GM21515 (cell line): ENCODE results near the gene HECTD3.
"Not testable (repeated sequence)": the region's sequence is repeated elsewhere in the genome, so short reads cannot be mapped to it uniquely, and the experiment has no call there.

Experiments
- ATAC-seq: cut with Tn5 transposase; IDR thresholded peaks from one replicate; pipeline ENCODE4 v1.9.1; 2021; ENCODE audit not compliant: unreplicated experiment

HECTD3 gene

DNA sequence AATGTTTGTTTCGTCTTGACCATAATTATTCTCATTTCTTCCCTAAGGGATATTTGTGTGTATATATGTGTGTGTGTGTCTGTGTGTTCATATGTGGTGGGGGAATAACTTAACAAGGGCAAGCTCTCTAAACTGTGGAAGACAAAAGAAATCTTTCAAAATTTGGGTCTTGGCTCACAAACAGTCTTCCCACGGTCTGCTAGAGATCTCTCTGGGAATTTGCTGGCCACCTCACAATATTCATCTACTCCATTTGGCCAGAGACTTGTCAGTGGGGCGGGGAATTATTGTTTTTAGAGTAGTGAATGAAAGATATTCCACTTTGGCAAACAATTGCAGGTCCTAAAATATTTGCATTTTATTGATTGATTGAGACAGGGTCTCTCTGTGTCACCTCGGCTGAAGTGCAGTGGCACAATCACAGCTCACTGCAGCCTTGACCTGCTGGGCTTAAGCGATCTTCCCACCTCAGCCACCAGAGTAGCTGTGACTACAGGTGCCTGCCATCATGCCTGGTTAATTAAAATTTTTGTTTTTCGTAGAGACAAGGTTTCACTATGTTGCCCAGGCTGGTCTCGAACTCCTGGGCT, 16.7 kb downstream of the HECTD3 start:
- no peak for ATAC-seq

DNA sequence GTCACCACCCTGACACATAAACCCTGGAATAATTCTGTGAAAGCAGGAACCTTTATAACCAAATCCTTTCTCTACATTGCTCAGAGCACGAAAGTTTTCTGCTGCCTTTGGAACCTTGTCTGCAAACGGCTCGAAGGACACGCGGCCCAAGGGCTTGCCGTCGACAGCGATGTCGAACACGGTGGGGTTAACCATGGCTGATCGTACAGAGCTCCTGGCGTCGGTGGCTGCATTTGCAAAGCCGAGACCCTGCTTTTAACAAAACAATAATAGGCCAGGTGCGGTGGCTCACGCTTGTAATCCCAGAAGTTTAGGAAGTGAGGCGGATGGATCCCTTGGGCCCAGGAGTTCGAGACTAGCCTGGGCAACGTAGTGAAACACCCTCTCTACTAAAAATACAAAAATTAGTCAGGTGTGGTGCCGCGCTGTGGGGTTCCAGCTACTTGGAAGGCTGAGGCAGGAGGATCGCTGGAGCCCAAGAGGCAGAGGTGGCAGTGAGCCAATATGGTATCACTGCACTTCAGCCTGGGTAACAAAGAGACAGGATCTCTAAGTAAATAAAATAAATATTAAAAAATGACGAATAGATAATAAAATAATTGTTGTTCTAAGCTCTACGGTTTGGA, 22.5 kb downstream of the HECTD3 start:
- ATAC-seq, result no peak

DNA sequence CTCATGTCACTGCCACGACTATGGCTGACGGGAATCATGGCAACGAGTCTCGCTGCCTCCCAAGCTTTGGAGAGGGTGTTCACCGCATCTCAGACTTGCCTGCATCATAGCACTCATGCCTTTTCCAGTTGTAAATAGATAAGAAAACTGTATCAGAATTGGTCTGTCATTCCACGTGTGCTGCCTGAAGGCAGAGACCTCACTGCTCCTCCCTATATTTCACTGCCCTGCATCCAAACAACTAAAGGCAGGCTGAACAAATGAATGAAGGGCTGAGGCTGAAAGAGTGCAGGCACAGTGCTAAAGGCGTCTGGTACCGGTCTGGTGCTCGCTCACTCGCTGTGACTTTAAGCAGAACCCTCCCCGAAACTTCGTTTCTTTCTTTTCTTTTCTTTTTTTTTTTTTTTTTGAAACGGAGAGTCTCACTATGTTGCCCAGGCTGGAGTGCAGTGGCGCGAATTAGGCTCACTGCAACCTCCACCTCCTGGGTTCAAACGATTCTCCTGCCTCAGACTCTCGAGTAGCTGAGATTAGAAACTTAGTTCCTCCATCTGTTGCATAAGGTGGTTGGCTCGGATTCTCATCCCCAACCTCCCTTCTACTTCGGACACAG, 25.3 kb downstream of the HECTD3 start:
- ATAC-seq, result peak; percentile 43

DNA sequence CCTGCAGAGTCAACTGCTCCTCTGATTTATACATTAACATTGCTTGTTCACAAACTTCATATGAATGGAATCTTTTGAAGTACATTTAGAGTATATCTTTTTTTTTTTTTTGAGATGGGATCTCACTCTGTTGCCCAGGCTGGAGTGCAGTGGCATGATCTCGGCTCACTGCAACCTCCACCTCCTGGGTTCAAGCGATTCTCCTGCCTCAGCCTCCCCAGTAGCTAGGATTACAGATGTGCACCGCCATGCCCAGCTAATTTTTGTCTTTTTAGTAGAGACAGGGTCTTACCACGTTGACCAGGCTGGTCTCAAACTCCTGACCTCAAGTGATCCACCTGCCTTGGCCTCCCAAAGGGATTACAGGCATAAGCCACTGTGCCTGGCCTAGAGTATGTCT, 33.8 kb downstream of the HECTD3 start:
- ATAC-seq, result not testable (repeated sequence)

DNA sequence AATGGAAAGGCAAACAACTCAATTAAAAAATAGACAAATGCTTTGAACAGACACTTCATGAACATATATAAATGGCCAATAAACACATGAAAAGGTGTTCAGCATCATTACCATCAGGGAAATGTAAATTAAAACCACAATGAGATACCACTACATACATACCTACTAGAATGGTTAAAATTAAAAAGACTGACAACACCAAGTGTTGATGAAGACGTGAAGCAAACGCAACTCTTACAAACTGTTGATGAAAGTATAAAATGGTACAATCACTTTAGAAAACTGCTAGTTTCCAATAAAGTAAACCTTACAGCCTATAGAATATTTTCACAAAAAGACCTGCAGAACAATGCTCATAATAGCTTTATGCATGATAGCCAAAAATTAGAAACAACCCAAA, 34.9 kb downstream of the HECTD3 start:
- ATAC-seq, result no peak

DNA sequence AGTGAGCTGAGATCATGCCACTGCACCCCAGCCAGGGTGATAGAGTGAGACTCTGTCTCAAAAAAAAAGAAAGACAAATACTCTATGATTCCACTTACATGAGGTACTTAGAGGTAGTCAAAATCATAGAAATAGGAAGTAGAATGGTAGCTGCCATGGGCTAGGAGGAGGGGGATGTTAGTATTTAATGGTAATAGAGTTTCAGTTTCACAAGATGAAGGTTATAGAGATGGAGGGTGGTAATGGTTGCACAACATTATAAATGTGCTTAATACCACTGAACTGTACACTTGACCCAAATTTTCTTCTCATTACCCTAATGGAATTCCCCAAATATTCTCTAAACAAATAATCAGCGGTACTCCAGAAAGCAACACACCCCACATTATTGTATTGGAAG, 37.5 kb downstream of the HECTD3 start:
- no peak for ATAC-seq

DNA sequence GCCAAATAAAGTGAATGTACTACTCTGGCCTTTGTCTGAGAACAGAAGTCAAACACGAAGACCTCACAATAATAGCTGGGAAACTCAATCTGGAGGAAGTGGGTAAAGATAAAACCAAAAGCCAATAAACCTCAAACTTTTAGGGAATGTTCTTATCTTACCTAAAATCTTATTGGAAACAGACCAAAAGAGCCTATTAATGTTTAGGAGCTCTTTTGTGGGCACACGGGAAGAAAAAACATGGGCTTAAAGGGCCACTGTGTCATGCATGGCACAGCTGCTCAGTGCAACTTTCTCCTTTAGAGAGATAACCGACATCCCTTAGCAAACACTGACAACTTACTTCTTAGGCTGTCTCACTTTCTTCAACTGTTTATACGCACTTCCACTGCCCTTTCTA, 40.8 kb downstream of the HECTD3 start:
- ATAC-seq, result no peak

DNA sequence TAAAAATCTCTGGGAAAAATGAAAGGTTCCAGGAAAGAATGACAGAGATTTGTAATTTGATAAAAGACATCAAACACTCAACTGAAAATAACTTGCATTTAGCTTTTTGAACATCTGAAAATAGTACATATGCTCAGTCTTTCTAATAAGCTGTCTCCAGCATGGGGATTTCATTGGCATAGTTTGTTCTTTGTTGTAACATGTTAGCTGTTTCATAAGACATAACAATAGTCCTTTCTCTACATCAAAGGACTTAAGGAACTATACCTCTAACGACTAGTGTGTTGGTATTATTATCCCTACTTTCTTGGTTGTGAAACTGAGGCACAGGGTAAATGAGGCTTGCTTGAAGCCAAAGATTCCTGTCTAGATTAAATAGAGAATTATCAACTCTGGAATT, 46.7 kb downstream of the HECTD3 start:
- no peak for ATAC-seq

DNA sequence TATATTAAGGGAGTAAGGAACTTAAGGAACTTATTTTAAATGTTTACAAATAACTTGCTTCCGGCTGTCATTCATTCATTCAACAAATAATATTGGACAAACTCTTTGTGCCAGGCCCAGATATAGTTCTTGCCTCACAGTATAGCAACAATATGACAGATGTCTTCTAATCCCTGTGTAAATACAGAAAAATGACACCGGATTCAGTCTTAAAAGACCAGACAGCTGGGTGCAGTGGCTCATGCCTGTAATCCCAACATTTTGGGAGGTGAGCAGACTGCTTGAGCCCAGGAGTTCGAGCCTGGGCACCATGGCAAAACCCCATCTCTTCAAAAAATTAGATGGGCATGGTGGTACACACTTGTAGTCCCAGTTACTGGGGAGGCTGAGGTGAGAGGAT, 48.4 kb downstream of the HECTD3 start:
- no peak for ATAC-seq

DNA sequence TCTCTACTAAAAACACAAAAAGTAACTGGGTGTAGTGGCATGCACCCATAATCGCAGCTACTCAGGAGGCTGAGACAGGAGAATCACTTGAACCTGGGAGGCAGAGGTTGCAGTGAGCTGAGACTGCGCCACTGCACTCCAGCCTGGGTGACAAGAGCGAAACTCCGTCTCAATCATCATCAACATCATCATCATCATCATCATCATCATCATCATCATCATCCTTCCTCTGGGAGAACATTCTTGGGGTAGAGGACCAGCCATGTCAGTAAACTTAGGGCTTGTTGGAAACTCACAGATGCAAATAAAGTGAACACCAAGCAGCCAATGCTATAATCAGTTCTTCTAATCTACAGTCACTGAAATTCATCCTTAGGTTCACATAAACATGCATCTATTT, 49.1 kb downstream of the HECTD3 start:
- not testable (repeated sequence) for ATAC-seq

DNA sequence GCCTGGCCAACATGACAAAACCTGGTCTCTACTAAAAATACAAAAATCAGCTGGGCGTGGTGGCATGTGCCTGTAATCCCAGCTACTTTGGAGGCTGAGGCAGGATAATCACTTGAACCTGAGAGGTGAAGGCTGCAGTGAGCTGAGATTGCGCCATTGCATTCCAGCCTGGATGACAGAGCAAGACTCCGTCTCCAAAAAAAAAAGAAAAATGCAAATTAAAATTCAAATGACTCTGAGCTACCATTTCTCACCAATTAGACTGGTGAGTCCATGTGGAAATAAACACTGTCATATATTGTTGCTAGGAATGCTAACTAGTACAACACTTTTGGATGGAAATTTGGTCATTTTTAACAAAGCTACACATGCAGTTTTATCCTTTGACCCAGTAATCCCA, 53.6 kb downstream of the HECTD3 start:
- not testable (repeated sequence) for ATAC-seq

DNA sequence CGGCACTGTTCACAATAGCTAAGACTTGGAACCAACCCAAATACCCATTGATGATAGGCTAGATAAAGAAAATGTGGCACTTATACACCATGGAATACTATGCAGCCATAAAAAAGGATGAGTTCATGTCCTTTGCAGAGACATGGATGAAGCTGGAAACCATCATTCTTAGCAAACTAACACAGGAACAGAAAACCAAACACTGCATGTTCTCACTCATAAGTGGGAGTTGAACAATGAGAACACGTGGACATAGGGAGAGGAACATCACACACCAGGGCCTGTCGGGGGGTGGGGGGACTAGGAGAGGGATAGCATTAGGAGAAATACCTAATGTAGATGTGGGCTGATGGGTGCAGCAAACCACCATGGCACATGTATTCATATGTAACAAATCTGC, 55.0 kb downstream of the HECTD3 start:
- not testable (repeated sequence) for ATAC-seq
